H9 (cell line): ENCODE measurements around the gene ERCC6L. TPM values are rescaled to one million over a fixed set of nuclear protein-coding genes. Genes with fewer than 3 reads are reported as not detected.

ENCODE experiments used
- DNase-seq: peaks from one replicate; pipeline ENCODE4 v3.0.0-alpha.2; 2017
- H2AFZ ChIP-seq: one replicate; pipeline ENCODE4 v1.6.1; 2013; ENCODE audit warnings: mild to moderate bottlenecking, low read length, control low read depth, moderate library complexity
- H2AK5ac ChIP-seq: 2 replicates; pipeline ENCODE4 v1.6.1; 2013; ENCODE audit warnings: low read length, control low read depth, mixed read lengths; ENCODE audit not compliant: insufficient read length
- H2BK120ac ChIP-seq: one replicate; pipeline ENCODE4 v1.6.1; 2013; ENCODE audit warnings: low read depth, mild to moderate bottlenecking, low read length, control low read depth, inconsistent platforms; ENCODE audit not compliant: poor library complexity, severe bottlenecking
- H2BK12ac ChIP-seq: 2 replicates; pipeline ENCODE4 v1.6.1; 2013; ENCODE audit warnings: low read length, control low read depth, mixed read lengths, low read depth; ENCODE audit not compliant: insufficient read length
- H2BK15ac ChIP-seq: 2 replicates; pipeline ENCODE4 v1.6.1; 2013; ENCODE audit warnings: low read depth, low read length, control low read depth
- H2BK20ac ChIP-seq: one replicate; pipeline ENCODE4 v1.6.1; 2013; ENCODE audit warnings: low read depth, mild to moderate bottlenecking, low read length, control low read depth, inconsistent platforms; ENCODE audit not compliant: poor library complexity, severe bottlenecking
- H2BK5ac ChIP-seq: 2 replicates; pipeline ENCODE4 v1.6.1; 2013; ENCODE audit warnings: low read length, control low read depth, mixed read lengths; ENCODE audit not compliant: insufficient read length
- H3K14ac ChIP-seq: 2 replicates; pipeline ENCODE4 v1.6.1; 2013; ENCODE audit warnings: low read length, control low read depth; ENCODE audit not compliant: insufficient read depth
- H3K18ac ChIP-seq: 2 replicates; pipeline ENCODE4 v1.6.1; 2013; ENCODE audit warnings: low read depth, mild to moderate bottlenecking, mixed read lengths, low read length, control low read depth; ENCODE audit not compliant: insufficient read length
- H3K23ac ChIP-seq: 2 replicates; pipeline ENCODE4 v1.6.1; 2013; ENCODE audit warnings: low read length, control low read depth, mixed read lengths, low read depth; ENCODE audit not compliant: insufficient read length
- H3K23me2 ChIP-seq: 2 replicates; pipeline ENCODE4 v1.6.1; 2013; ENCODE audit warnings: low read depth, mild to moderate bottlenecking, mixed read lengths, low read length, control low read depth; ENCODE audit not compliant: insufficient read length, poor library complexity, severe bottlenecking
- H3K27ac ChIP-seq: 2 replicates; pipeline ENCODE4 v1.5.1; 2013; ENCODE audit warnings: low read length, control low read depth, mixed read lengths, low read depth; ENCODE audit not compliant: insufficient read length
- H3K27me3 ChIP-seq: 2 replicates; pipeline ENCODE4 v1.6.1; 2013; ENCODE audit warnings: low read length, control low read depth, inconsistent platforms; ENCODE audit not compliant: insufficient read depth
- H3K4ac ChIP-seq: 2 replicates; pipeline ENCODE4 v1.6.1; 2013; ENCODE audit warnings: low read depth, mild to moderate bottlenecking, control low read depth, inconsistent platforms, low read length, moderate library complexity
- H3K4me1 ChIP-seq: 2 replicates; pipeline ENCODE4 v1.6.1; 2013; ENCODE audit warnings: low read length, control low read depth, inconsistent platforms; ENCODE audit not compliant: insufficient read depth
- H3K4me2 ChIP-seq: 2 replicates; pipeline ENCODE4 v1.6.1; 2013; ENCODE audit warnings: low read length, control low read depth, mixed read lengths; ENCODE audit not compliant: insufficient read length, insufficient read depth
- H3K56ac ChIP-seq: 2 replicates; pipeline ENCODE4 v1.6.1; 2013; ENCODE audit warnings: low read depth, mild to moderate bottlenecking, mixed read lengths, low read length, control low read depth; ENCODE audit not compliant: insufficient read length
- H3K79me1 ChIP-seq: 2 replicates; pipeline ENCODE4 v1.6.1; 2013; ENCODE audit warnings: low read depth, mild to moderate bottlenecking, moderate library complexity, low read length, control low read depth, inconsistent platforms; ENCODE audit not compliant: insufficient read depth, poor library complexity, severe bottlenecking
- H3K79me2 ChIP-seq: 2 replicates; pipeline ENCODE4 v1.6.1; 2013; ENCODE audit warnings: low read length, control low read depth, inconsistent platforms; ENCODE audit not compliant: insufficient read depth
- H3K9ac ChIP-seq: 2 replicates; pipeline ENCODE4 v1.6.1; 2013; ENCODE audit warnings: low read length, control low read depth, mixed read lengths; ENCODE audit not compliant: insufficient read length; ENCODE audit errors: extremely low read depth
- H3K9me3 ChIP-seq: one replicate; pipeline ENCODE4 v1.6.1; 2013; ENCODE audit warnings: low read depth, low read length, inconsistent platforms; ENCODE audit not compliant: control insufficient read depth
- H3T11ph ChIP-seq: one replicate; pipeline ENCODE4 v1.6.1; 2013; ENCODE audit warnings: mild to moderate bottlenecking, low read length, control low read depth, inconsistent platforms
- H4K20me1 ChIP-seq: one replicate; pipeline ENCODE4 v1.6.1; 2013; ENCODE audit not compliant: control insufficient read depth, insufficient read length, insufficient read depth
- H4K5ac ChIP-seq: 2 replicates; pipeline ENCODE4 v1.6.1; 2013; ENCODE audit warnings: low read depth, mild to moderate bottlenecking, mixed read lengths, low read length, control low read depth; ENCODE audit not compliant: insufficient read length
- H4K8ac ChIP-seq: replicated peaks from 2 replicates; pipeline ENCODE4 v1.6.1; 2013; ENCODE audit warnings: low read length, control low read depth, mixed read lengths, low read depth; ENCODE audit not compliant: insufficient read length
- H4K91ac ChIP-seq: 2 replicates; pipeline ENCODE4 v1.6.1; 2013; ENCODE audit warnings: low read depth, mild to moderate bottlenecking, moderate library complexity, mixed read lengths, low read length, control low read depth; ENCODE audit not compliant: insufficient read length
- H3K27ac Mint-ChIP-seq, 3 experiments: 2 replicates in 2 of 3; 3 replicates in 1 of 3; pipeline ENCODE4 v1.8.0; 2020 to 2021; ENCODE audit warnings: mixed read lengths in 3 of 3, mild to moderate bottlenecking in 1 of 3, moderate library complexity in 1 of 3
- H3K27me3 Mint-ChIP-seq: 2 replicates; pipeline ENCODE4 v1.8.0; 2021; ENCODE audit warnings: low read depth, mild to moderate bottlenecking, moderate library complexity, mixed read lengths
- H3K36me3 Mint-ChIP-seq, 3 experiments: 2 replicates in 2 of 3; 3 replicates in 1 of 3; pipeline ENCODE4 v1.8.0; 2020 to 2021; ENCODE audit warnings: low read depth in 3 of 3, mixed read lengths in 3 of 3; ENCODE audit not compliant: insufficient read depth in 1 of 3
- H3K4me1 Mint-ChIP-seq, 2 experiments: 2 replicates each; pipeline ENCODE4 v1.8.0; 2020; ENCODE audit warnings: mixed read lengths in 2 of 2
- H3K4me3 Mint-ChIP-seq, 2 experiments: 2 replicates in 1 of 2; 3 replicates in 1 of 2; pipeline ENCODE4 v1.8.0; 2020 to 2021; ENCODE audit warnings: mild to moderate bottlenecking in 2 of 2, mixed read lengths in 2 of 2, moderate library complexity in 1 of 2
- H3K9me3 Mint-ChIP-seq, 2 experiments: 2 replicates in 1 of 2; 3 replicates in 1 of 2; pipeline ENCODE4 v1.8.0; 2020; ENCODE audit warnings: mild to moderate bottlenecking in 2 of 2, mixed read lengths in 2 of 2, moderate library complexity in 1 of 2
- CTCF ChIP-seq: fragments of 200-600 bp; sonication (generic); conservative IDR thresholded peaks from 3 replicates; pipeline ENCODE4 v1.8.0; 2021; ENCODE audit warnings: antibody characterized with exemption, mild to moderate bottlenecking
- WGBS: extraction: QIAGEN DNeasy Blood & Tissue Kit; methylation state at CpG from one replicate; pipeline ENCODE4 v1.1.7; 2013; ENCODE audit warnings: missing lambda C conversion rate, low lambda C conversion rate, mixed read lengths; ENCODE audit not compliant: insufficient read length; ENCODE audit errors: extremely low coverage; 5-methylcytosine and 5-hydroxymethylcytosine counted together
- total RNA-seq: library from RNA; stranded (reverse); gene quantifications from 2 replicates; pipeline ENCODE4 v1.2.1, GENCODE V29; 2021

ERCC6L gene
- total RNA-seq, 1 experiment from 2014 or later, result 18.1 TPM

- Histone ChIP-seq H4K91ac (no peak overlapping the region), H2BK15ac (no peak overlapping the region), H3K14ac (no peak overlapping the region), H4K8ac (no peak overlapping the region), H2BK120ac (no peak overlapping the region), H4K5ac (no peak overlapping the region), H3K27me3 (no peaks in the 10 kb centered on the region), H3K79me2 (no peaks in the 10 kb centered on the region), H3K23me2 (no peaks in the 10 kb centered on the region), H3K4me2 (no peak overlapping the region), H4K20me1 (no peaks in the 10 kb centered on the region), H3K4me1 (no peaks in the 10 kb centered on the region; the same call in 1 of the 2 replicates), H3K56ac (no peak overlapping the region), H2BK12ac (no peak overlapping the region), H3K4ac (no peak overlapping the region), H3K27ac (no peak overlapping the region), H3K9me3 (peaks cover 29% of the 10 kb centered on the region), H3K79me1 (no peaks in the 10 kb centered on the region), H2BK5ac (no peak overlapping the region), H3K18ac (no peak overlapping the region), H2BK20ac (no peak overlapping the region), H2AK5ac (no peak overlapping the region), H3K9ac (no peak overlapping the region), H3K23ac (no peak overlapping the region), H3T11ph (no peak overlapping the region), H2AFZ (no peak overlapping the region)
- TF ChIP-seq CTCF, result no peak
- H3K36me3 Mint-ChIP-seq, result peaks cover 48 to 52% (median 52%) of the 10 kb centered on the region in 3 experiments
- no peak overlapping the region for H3K4me3 Mint-ChIP-seq
- DNase-seq, result no peak
- no CpG with 5 or more reads among the region's 4 CpGs for WGBS
- peaks cover 73% of the 10 kb centered on the region in 2 experiments for H3K9me3 Mint-ChIP-seq
- H3K27ac Mint-ChIP-seq, result no peak overlapping the region
- H3K27me3 Mint-ChIP-seq, result peaks cover 2% of the 10 kb centered on the region; the same call in 1 of the 2 replicates
- peaks cover 7 to 10% of the 10 kb centered on the region in 2 experiments for H3K4me1 Mint-ChIP-seq
Observed at GRCh38 chrX:72208126-72208800, 30.6 kb downstream of the ERCC6L start.
